Measurements from ENCODE around the gene KLRC2.
"Not testable (repeated sequence)": the region's sequence is repeated elsewhere in the genome, so short reads cannot be mapped to it uniquely, and the experiment has no call there.

- TF ChIP-seq CTCF (tag by site-specific recombination; IDR thresholded peaks at IDR 0.05); ZNF335 (tag by site-specific recombination; conservative IDR thresholded peaks at IDR 0.05); REST (tag by site-specific recombination; IDR thresholded peaks at IDR 0.05); ZNF221 (tag by site-specific recombination; IDR thresholded peaks at IDR 0.05; ENCODE audit: borderline replicate concordance); ZNF561 (tag by site-specific recombination; IDR thresholded peaks at IDR 0.05; ENCODE audit: borderline replicate concordance); KLF10 (tag by site-specific recombination; IDR thresholded peaks at IDR 0.05): not testable (repeated sequence)
These were observed 13.7 kb downstream of the KLRC2 start for GRCh38 chr12:10422159-10422558.
